Measurements from ENCODE around the gene KCNJ5. TPM values are rescaled to one million over a fixed set of nuclear protein-coding genes. Genes with fewer than 3 reads are reported as not detected.

KCNJ5 gene
- total RNA-seq, 1 experiment from 2014 or later: 0.22 TPM

GRCh38 chr11:128940156-128940555 is 49.0 kb downstream of the KCNJ5 start:
- H3K4me1 Mint-ChIP-seq: peaks cover 22% of the 10 kb centered on the region
- POLR2A ChIA-PET: no interaction called here

DNA sequence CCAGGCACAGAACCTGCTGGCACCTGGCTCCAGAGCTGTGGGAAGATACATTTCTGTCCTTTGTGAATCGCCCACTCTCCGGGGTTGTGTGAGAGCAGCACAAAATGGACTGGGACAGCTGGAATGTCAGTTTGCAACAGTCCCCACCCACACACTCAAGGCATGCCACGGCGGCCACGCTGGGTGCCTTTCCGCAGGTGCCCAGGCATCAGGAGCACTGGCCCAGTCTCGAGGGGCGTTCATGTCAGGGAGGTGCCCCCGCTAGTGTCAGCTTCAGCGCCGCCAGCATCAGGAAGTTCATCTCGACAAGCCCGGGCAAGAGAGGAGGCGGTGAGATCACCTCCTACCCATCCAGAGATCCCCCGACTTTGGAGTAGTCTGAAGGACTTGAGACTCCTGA is 49.4 kb downstream of the KCNJ5 start:
- TF ChIP-seq, protein P1, sequence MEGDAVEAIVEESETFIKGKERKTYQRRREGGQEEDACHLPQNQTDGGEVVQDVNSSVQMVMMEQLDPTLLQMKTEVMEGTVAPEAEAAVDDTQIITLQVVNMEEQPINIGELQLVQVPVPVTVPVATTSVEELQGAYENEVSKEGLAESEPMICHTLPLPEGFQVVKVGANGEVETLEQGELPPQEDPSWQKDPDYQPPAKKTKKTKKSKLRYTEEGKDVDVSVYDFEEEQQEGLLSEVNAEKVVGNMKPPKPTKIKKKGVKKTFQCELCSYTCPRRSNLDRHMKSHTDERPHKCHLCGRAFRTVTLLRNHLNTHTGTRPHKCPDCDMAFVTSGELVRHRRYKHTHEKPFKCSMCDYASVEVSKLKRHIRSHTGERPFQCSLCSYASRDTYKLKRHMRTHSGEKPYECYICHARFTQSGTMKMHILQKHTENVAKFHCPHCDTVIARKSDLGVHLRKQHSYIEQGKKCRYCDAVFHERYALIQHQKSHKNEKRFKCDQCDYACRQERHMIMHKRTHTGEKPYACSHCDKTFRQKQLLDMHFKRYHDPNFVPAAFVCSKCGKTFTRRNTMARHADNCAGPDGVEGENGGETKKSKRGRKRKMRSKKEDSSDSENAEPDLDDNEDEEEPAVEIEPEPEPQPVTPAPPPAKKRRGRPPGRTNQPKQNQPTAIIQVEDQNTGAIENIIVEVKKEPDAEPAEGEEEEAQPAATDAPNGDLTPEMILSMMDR (IDR thresholded peaks at IDR 0.05): no peak
- TF ChIP-seq CREB1 (CRISPR knock-in tag; IDR thresholded peaks at IDR 0.05) (no peak), ZNF138 (CRISPR knock-in tag; conservative IDR thresholded peaks at IDR 0.05) (no peak), ZNF423 (CRISPR knock-in tag; IDR thresholded peaks at IDR 0.05) (no peak), ZNF532 (CRISPR knock-in tag; IDR thresholded peaks at IDR 0.05; ENCODE audit: borderline replicate concordance) (no peak)
- Mint-ChIP-seq H3K9me3 (no peaks in the 10 kb centered on the region), H3K27me3 (ENCODE audit: low read depth) (peaks cover 47% of the 10 kb centered on the region), H3K27ac (no peak overlapping the region), H3K4me3 (no peak overlapping the region), H3K4me1 (peaks cover 19% of the 10 kb centered on the region), H3K36me3 (no peaks in the 10 kb centered on the region)
- ChIA-PET POLR2A (no interaction called here), CTCF (interaction anchor here (0.6 to 2.0 kb wide), 4 partner anchors 35 to 111 kb away, joined by 3 to 4 read pairs (median 4); no protein-coding TSS in a partner anchor)
- ATAC-seq (no peak), DNase-seq (ENCODE audit: low spot score) (no peak)

More at GRCh38 chr11:128940156-128940555, 49.0 kb downstream of the KCNJ5 start:
- no peak for TF ChIP-seq ETV6 (CRISPR knock-in tag; IDR thresholded peaks at IDR 0.05)
- TF ChIP-seq CDX4 (CRISPR knock-in tag; IDR thresholded peaks at IDR 0.05; ENCODE audit: borderline replicate concordance): no peak
- no peak for TF ChIP-seq FOXJ3 (CRISPR knock-in tag; IDR thresholded peaks at IDR 0.05; ENCODE audit: borderline replicate concordance)
- no peak for TF ChIP-seq ZNF138 (CRISPR knock-in tag; conservative IDR thresholded peaks at IDR 0.05)
- no peak for TF ChIP-seq NR2C2 (CRISPR knock-in tag; IDR thresholded peaks at IDR 0.05)
- TF ChIP-seq, protein P2, sequence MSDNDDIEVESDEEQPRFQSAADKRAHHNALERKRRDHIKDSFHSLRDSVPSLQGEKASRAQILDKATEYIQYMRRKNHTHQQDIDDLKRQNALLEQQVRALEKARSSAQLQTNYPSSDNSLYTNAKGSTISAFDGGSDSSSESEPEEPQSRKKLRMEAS (CRISPR knock-in tag; IDR thresholded peaks at IDR 0.05): no peak
- no peak for TF ChIP-seq PREB (CRISPR knock-in tag; IDR thresholded peaks at IDR 0.05; ENCODE audit: borderline replicate concordance)
- TF ChIP-seq ZNF396 (CRISPR knock-in tag; IDR thresholded peaks at IDR 0.05; ENCODE audit: borderline replicate concordance): no peak
- TF ChIP-seq ATF6 (CRISPR knock-in tag; IDR thresholded peaks at IDR 0.05): no peak
- TF ChIP-seq RELA (CRISPR knock-in tag; IDR thresholded peaks at IDR 0.05; ENCODE audit: borderline replicate concordance): no peak
- no peak overlapping the region for H3K27ac Mint-ChIP-seq
- no peaks in the 10 kb centered on the region for H3K36me3 Mint-ChIP-seq
- H3K4me3 Mint-ChIP-seq: no peak overlapping the region
- H3K27me3 Mint-ChIP-seq (ENCODE audit: low read depth): peaks cover 51% of the 10 kb centered on the region
- CTCF ChIA-PET: interaction anchor here (0.6 to 3.8 kb wide), 5 partner anchors 9 to 111 kb away, joined by 4 to 25 read pairs (median 5); no protein-coding TSS in a partner anchor
- ATAC-seq (no peak), DNase-seq (ENCODE audit: low spot score) (no peak)
- H3K9me3 Mint-ChIP-seq: no peaks in the 10 kb centered on the region

All from WTC11 (cell line).